H1 (cell line): ENCODE measurements around the gene SHISA6. TPM values are rescaled to one million over a fixed set of nuclear protein-coding genes. Genes with fewer than 3 reads are reported as not detected.

Experiments
- CTCF ChIA-PET: fragments of 300-600 bp; sonication (Branson Sonifier 250); formaldehyde crosslinking; loops from one replicate; lab custom pipeline; 2021; ENCODE audit not compliant: partially characterized antibody; lab: Charles Lee
- POLR2A ChIA-PET: fragments of 300-600 bp; sonication (Branson Sonifier 250); formaldehyde crosslinking; loops from one replicate; lab custom pipeline; 2021; ENCODE audit warnings: inconsistent platforms; ENCODE audit not compliant: partially characterized antibody; lab: Charles Lee
- DNase-seq, 2 experiments: peaks; one replicate each; pipeline versions ENCODE4 v3.0.0 to v3.0.0-alpha.2; 2010 to 2022; ENCODE audit warnings: low spot score in 2 of 2, low read depth in 1 of 2, mixed read lengths in 1 of 2
- FAIRE-seq: peaks from 2 replicates; lab custom pipeline; 2011; peaks lifted over from hg19 to GRCh38; lab: Jason Lieb, UNC
- H2AFZ ChIP-seq: 2 replicates; pipeline ENCODE4 v1.8.1; 2012; ENCODE audit warnings: low read length, inconsistent platforms
- H2AK5ac ChIP-seq: 2 replicates; pipeline ENCODE4 v1.6.1; 2013; ENCODE audit warnings: low read depth, low read length
- H2BK120ac ChIP-seq: replicated peaks from 2 replicates; pipeline ENCODE3; 2013; ENCODE audit warnings: low read depth, low read length, inconsistent platforms
- H2BK12ac ChIP-seq: 2 replicates; pipeline ENCODE4 v1.6.1; 2013; ENCODE audit warnings: low read depth, low read length
- H2BK15ac ChIP-seq: 2 replicates; pipeline ENCODE4 v1.6.1; 2013; ENCODE audit warnings: low read length
- H2BK20ac ChIP-seq: 2 replicates; pipeline ENCODE4 v1.6.1; 2013; ENCODE audit warnings: low read length
- H2BK5ac ChIP-seq: 2 replicates; pipeline ENCODE4 v1.6.1; 2013; ENCODE audit warnings: low read depth, low read length
- H3K14ac ChIP-seq: 2 replicates; pipeline ENCODE4 v1.6.1; 2013; ENCODE audit warnings: inconsistent platforms; ENCODE audit not compliant: insufficient read length
- H3K18ac ChIP-seq: 2 replicates; pipeline ENCODE4 v1.6.1; 2013; ENCODE audit warnings: low read length; ENCODE audit errors: extremely low read depth
- H3K23ac ChIP-seq: 2 replicates; pipeline ENCODE4 v1.6.1; 2013; ENCODE audit warnings: inconsistent platforms; ENCODE audit not compliant: insufficient read length
- H3K23me2 ChIP-seq: 2 replicates; pipeline ENCODE4 v1.6.1; 2013; ENCODE audit warnings: low read depth, low read length
- H3K27ac ChIP-seq: 2 replicates; pipeline ENCODE4 v1.6.1; 2011; ENCODE audit warnings: low read depth, low read length, inconsistent platforms
- H3K27me3 ChIP-seq, 4 experiments: replicated peaks in 1 of 4; 1 replicate in 1 of 4; 2 replicates in 3 of 4; pipeline versions ENCODE4 v1.6.1 to v1.8.1; 2011 to 2013; ENCODE audit warnings: low read length in 3 of 4, mild to moderate bottlenecking in 3 of 4, inconsistent platforms in 2 of 4, mixed read lengths in 2 of 4, moderate library complexity in 1 of 4; ENCODE audit not compliant: control insufficient read depth in 3 of 4, insufficient read depth in 3 of 4; ENCODE audit errors: extremely low read depth in 1 of 4
- H3K36me3 ChIP-seq, 4 experiments: 2 replicates each; pipeline versions ENCODE4 v1.6.1 to v1.8.1; 2011 to 2013; ENCODE audit warnings: mild to moderate bottlenecking in 4 of 4, low read length in 3 of 4, moderate library complexity in 2 of 4, control low read depth in 1 of 4, inconsistent platforms in 1 of 4; ENCODE audit not compliant: insufficient read depth in 4 of 4, control insufficient read depth in 2 of 4
- H3K4ac ChIP-seq: replicated peaks from 2 replicates; pipeline ENCODE3; 2013; ENCODE audit warnings: low read length, low read depth, mixed read lengths, inconsistent platforms; ENCODE audit not compliant: insufficient read length
- H3K4me1 ChIP-seq, 4 experiments: replicated peaks in 1 of 4; 1 replicate in 1 of 4; 2 replicates in 3 of 4; pipeline versions ENCODE4 v1.6.1 to v1.8.1; 2011 to 2013; ENCODE audit warnings: low read length in 3 of 4, inconsistent platforms in 2 of 4, mixed read lengths in 1 of 4; ENCODE audit not compliant: insufficient read depth in 4 of 4, control insufficient read depth in 3 of 4
- H3K4me2 ChIP-seq, 2 experiments: 2 replicates each; pipeline versions ENCODE4 v1.6.1 to v1.8.1; 2011 to 2013; ENCODE audit warnings: low read depth in 2 of 2, low read length in 2 of 2, control low read depth in 1 of 2, inconsistent platforms in 1 of 2, mild to moderate bottlenecking in 1 of 2; ENCODE audit not compliant: insufficient read depth in 1 of 2
- H3K4me3 ChIP-seq, 4 experiments: fragments of 200-600, 300-600 bp in 1 of 4; sonication (generic), shearing (Covaris generic), sonication (Bioruptor Twin) in 1 of 4; 2 replicates each; pipeline versions ENCODE4 v1.5.1 to v1.8.1; 2011 to 2016; ENCODE audit warnings: low read length in 4 of 4, low read depth in 3 of 4, control low read depth in 2 of 4, inconsistent platforms in 2 of 4, mild to moderate bottlenecking in 2 of 4, mixed read lengths in 1 of 4, moderate library complexity in 1 of 4; ENCODE audit not compliant: insufficient read depth in 2 of 4; ENCODE audit errors: extremely low read depth in 1 of 4
- H3K56ac ChIP-seq: replicated peaks from 2 replicates; pipeline ENCODE3; 2013; ENCODE audit warnings: low read depth, mild to moderate bottlenecking, mixed read lengths, low read length, inconsistent platforms; ENCODE audit not compliant: insufficient read length
- H3K79me1 ChIP-seq: 2 replicates; pipeline ENCODE4 v1.6.1; 2013; ENCODE audit warnings: low read depth, low read length, control low read depth
- H3K79me2 ChIP-seq, 2 experiments: 2 replicates each; pipeline versions ENCODE4 v1.6.1 to v1.8.1; 2012 to 2013; ENCODE audit warnings: low read length in 2 of 2, mild to moderate bottlenecking in 2 of 2, inconsistent platforms in 1 of 2; ENCODE audit not compliant: insufficient read depth in 2 of 2, control insufficient read depth in 1 of 2
- H3K9ac ChIP-seq, 4 experiments: replicated peaks in 1 of 4; 1 replicate in 1 of 4; 2 replicates in 3 of 4; pipeline versions ENCODE4 v1.6.1 to v1.8.1; 2011 to 2013; ENCODE audit warnings: low read depth in 3 of 4, low read length in 3 of 4, control low read depth in 2 of 4, mild to moderate bottlenecking in 2 of 4, moderate library complexity in 2 of 4, inconsistent platforms in 1 of 4; ENCODE audit errors: extremely low read depth in 1 of 4
- H3K9me3 ChIP-seq, 2 experiments: 2 replicates each; pipeline versions ENCODE4 v1.6.1 to v1.8.1; 2012 to 2013; ENCODE audit warnings: mild to moderate bottlenecking in 2 of 2, moderate library complexity in 2 of 2, control low read depth in 1 of 2, inconsistent platforms in 1 of 2, low read depth in 1 of 2, low read length in 1 of 2, mixed read lengths in 1 of 2; ENCODE audit not compliant: insufficient read depth in 2 of 2
- H4K20me1 ChIP-seq, 2 experiments: replicated peaks in 1 of 2; 2 replicates each; pipeline versions ENCODE3 to v1.8.1; 2011 to 2013; ENCODE audit warnings: inconsistent platforms in 2 of 2, low read length in 2 of 2, mild to moderate bottlenecking in 1 of 2; ENCODE audit not compliant: insufficient read depth in 2 of 2, control insufficient read depth in 1 of 2
- H4K5ac ChIP-seq: 2 replicates; pipeline ENCODE4 v1.6.1; 2013; ENCODE audit warnings: low read length, low read depth, mixed read lengths, inconsistent platforms; ENCODE audit not compliant: insufficient read length
- H4K8ac ChIP-seq: 2 replicates; pipeline ENCODE4 v1.8.0; 2013; ENCODE audit warnings: mild to moderate bottlenecking, moderate library complexity, low read length, inconsistent platforms; ENCODE audit not compliant: insufficient read depth; ENCODE audit errors: extremely low read depth
- H4K91ac ChIP-seq: replicated peaks from 2 replicates; pipeline ENCODE3; 2013; ENCODE audit warnings: low read length, mixed read lengths, inconsistent platforms; ENCODE audit not compliant: insufficient read length
- ASH2L ChIP-seq: fragments of 200-600, 300-600 bp; sonication (generic); IDR thresholded peaks from one replicate; pipeline ENCODE4 v1.7.1; 2017; ENCODE audit warnings: low read length
- ATF2 ChIP-seq: IDR thresholded peaks from 2 replicates; pipeline ENCODE4 v1.6.1; 2012; ENCODE audit warnings: low read length, inconsistent platforms
- CBX8 ChIP-seq: fragments of 300-800, 300-1000 bp; sonication (generic); IDR thresholded peaks from 2 replicates; pipeline ENCODE4 v1.7.1; 2016; ENCODE audit warnings: low read depth, low read length, borderline replicate concordance
- CHD2 ChIP-seq: IDR thresholded peaks from 2 replicates; pipeline ENCODE4 v1.6.1; 2012; ENCODE audit warnings: low read length, improper control_type of control experiment
- CREB1 ChIP-seq: IDR thresholded peaks from 2 replicates; pipeline ENCODE4 v1.6.1; 2012; ENCODE audit warnings: inconsistent platforms
- CTBP2 ChIP-seq: IDR thresholded peaks from 2 replicates; pipeline ENCODE4 v1.7.0; 2011; ENCODE audit warnings: borderline replicate concordance, mild to moderate bottlenecking, moderate library complexity, mixed read lengths, low read length; ENCODE audit not compliant: insufficient read depth, insufficient read length
- EGR1 ChIP-seq: IDR thresholded peaks from 2 replicates; pipeline ENCODE4 v1.6.1; 2011; ENCODE audit warnings: low read depth, low read length, borderline replicate concordance
- EP300 ChIP-seq, 2 experiments: IDR thresholded peaks; 1 replicate in 1 of 2; 2 replicates in 1 of 2; pipeline ENCODE4 v1.6.1; 2011 to 2012; ENCODE audit warnings: low read depth in 2 of 2, low read length in 2 of 2, mild to moderate bottlenecking in 2 of 2, borderline replicate concordance in 1 of 2, inconsistent platforms in 1 of 2, moderate library complexity in 1 of 2
- KDM4A ChIP-seq: IDR thresholded peaks from one replicate; pipeline ENCODE4 v1.7.1; 2012; ENCODE audit warnings: low read depth, mild to moderate bottlenecking, moderate library complexity, low read length, inconsistent platforms; ENCODE audit not compliant: severe bottlenecking
- MAFK ChIP-seq: IDR thresholded peaks from 2 replicates; pipeline ENCODE4 v1.6.1; 2012; ENCODE audit warnings: low read depth, mild to moderate bottlenecking, improper control_type of control experiment, low read length
- MAX ChIP-seq: IDR thresholded peaks from 2 replicates; pipeline ENCODE4 v1.6.1; 2012; ENCODE audit warnings: inconsistent platforms
- TCF12 ChIP-seq: IDR thresholded peaks from 2 replicates; pipeline ENCODE4 v1.6.1; 2011; ENCODE audit warnings: low read depth, mild to moderate bottlenecking, low read length
- TEAD4 ChIP-seq: IDR thresholded peaks from 2 replicates; pipeline ENCODE4 v1.6.1; 2012; ENCODE audit warnings: low read depth, low read length, inconsistent platforms, mixed read lengths
- WGBS, 2 experiments: shearing (Covaris generic) in 1 of 2; methylation state at CpG; one replicate each; pipeline versions ENCODE4 v1.1.6 to v1.1.7; 2013 to 2015; ENCODE audit warnings: low lambda C conversion rate in 2 of 2, mixed read lengths in 2 of 2, inconsistent platforms in 1 of 2, low coverage in 1 of 2, missing lambda C conversion rate in 1 of 2; ENCODE audit not compliant: insufficient replicate concordance in 2 of 2, insufficient coverage in 1 of 2, insufficient read length in 1 of 2; ENCODE audit errors: extremely low coverage in 1 of 2, missing lambda C conversion rate in 1 of 2; 5-methylcytosine and 5-hydroxymethylcytosine counted together
- polyA plus RNA-seq, 7 experiments: library from polyadenylated mRNA; depleted of rRNA in 3 of 7; stranded (reverse) in 5 of 7; unstranded in 2 of 7; fragments of >200 nt in 5 of 7; fragments of 200-250 nt in 2 of 7; gene quantifications; 1 replicate in 5 of 7; 2 replicates in 1 of 7; 4 replicates in 1 of 7; pipeline versions ENCODE4 v1.2.1 to v1.2.3, GENCODE V29; 2011 to 2013; ENCODE audit warnings: missing spikeins in 2 of 7, mixed read lengths in 2 of 7
- total RNA-seq: library from RNA; stranded (reverse); fragmentation: NEBNext Ultra II Directional; extraction: Animal tissue kit (Norgen Biotek cat#: 25700); gene quantifications from 2 replicates; pipeline ENCODE4 v1.2.1, GENCODE V29; 2021

SHISA6 gene
- total and polyA plus RNA-seq, 2 of the 8 experiments (the other 6 are each of a cell fraction or from before 2014, with no cell fraction given), result 2.9 to 4.8 TPM

GRCh38 chr17:11506635-11507034 lies 265.6 kb downstream of the SHISA6 start:
- Histone ChIP-seq H2BK12ac (no peak overlapping the region), H4K8ac (no peak overlapping the region), H3K79me2 (no peaks in the 10 kb centered on the region), H3K9me3 (no peaks in the 10 kb centered on the region), H2AFZ (no peak overlapping the region), H3K36me3 (no peaks in the 10 kb centered on the region), H4K91ac (no peak overlapping the region), H4K20me1 (no peaks in the 10 kb centered on the region), H3K23me2 (no peaks in the 10 kb centered on the region), H2BK120ac (no peak overlapping the region), H2BK5ac (no peak overlapping the region), H3K9ac (no peak overlapping the region), H2BK15ac (no peak overlapping the region), H3K23ac (no peak overlapping the region), H3K27ac (no peak overlapping the region), H3K4me3 (no peak overlapping the region), H3K18ac (no peak overlapping the region), H3K4me2 (no peak overlapping the region), H3K27me3 (no peaks in the 10 kb centered on the region), H3K14ac (no peak overlapping the region), H3K4ac (no peak overlapping the region), H3K56ac (no peak overlapping the region), H2BK20ac (no peak overlapping the region), H3K4me1 (no peaks in the 10 kb centered on the region; a peak in 1 of 7 replicates), H2AK5ac (no peak overlapping the region), H4K5ac (no peak overlapping the region), H3K79me1 (no peaks in the 10 kb centered on the region)
- DNase-seq (peak in 1 of 2 experiments; percentile 70), FAIRE-seq (peak; percentile 96)
- POLR2A ChIA-PET, result no interaction called here
- CTCF ChIA-PET, result interaction anchor here (0.7 kb wide), 2 partner anchors 338 to 362 kb away, joined by 3 read pairs; no protein-coding TSS in a partner anchor
- 14% methylated on average over 4 of the region's 4 CpGs; no CpG with 5 or more reads in 1 of the 2 experiments for WGBS, 2 experiments
- TF ChIP-seq EGR1 (no peak), CHD2 (no peak), TCF12 (no peak), KDM4A (no peak), TEAD4 (no peak), CBX8 (no peak), ATF2 (no peak), CREB1 (no peak), MAFK (peak; percentile 63; the same call in 1 of the 2 replicates), CTBP2 (no peak), MAX (no peak), EP300 (IDR thresholded peaks at IDR 0.05; ENCODE audit: borderline replicate concordance in 1 of 2, low read depth in 2 of 2, low read length in 2 of 2) (no peak), ASH2L (no peak)
